ENCODE results near the gene KIF22.

- TF ChIP-seq CTCF (IDR thresholded peaks at IDR 0.05) (no peak), EP300 (IDR thresholded peaks at IDR 0.05; ENCODE audit: low read depth) (no peak), POLR2A (IDR thresholded peaks at IDR 0.05) (no peak), POLR2AphosphoS5 (IDR thresholded peaks at IDR 0.05) (no peak)
These were observed 19.5 kb downstream of the KIF22 start for GRCh38 chr16:29809850-29810698.
